Mesenchymal stem cell (in vitro differentiated cells and primary cell): ENCODE data around the gene ANKRD6.
A peak's percentile ranks its signal among the peaks of the same experiment; 100 is the strongest.

Source experiments
- DNase-seq: peaks from one replicate; pipeline ENCODE4 v3.0.0-alpha.2; 2013
- H2AFZ ChIP-seq: one replicate; pipeline ENCODE4 v1.6.1; 2013; ENCODE audit warnings: low read depth, mild to moderate bottlenecking, control low read depth, inconsistent platforms, low read length, moderate library complexity
- H2AK5ac ChIP-seq: 2 replicates; pipeline ENCODE4 v1.6.1; 2013; ENCODE audit warnings: low read length, moderate library complexity, mild to moderate bottlenecking, inconsistent platforms; ENCODE audit not compliant: severe bottlenecking
- H2BK120ac ChIP-seq: one replicate; pipeline ENCODE4 v1.6.1; 2013; ENCODE audit warnings: low read depth, mild to moderate bottlenecking, inconsistent platforms, low read length, moderate library complexity
- H2BK12ac ChIP-seq, 2 experiments: one replicate each; pipeline ENCODE4 v1.6.1; 2013; ENCODE audit warnings: inconsistent platforms in 2 of 2, low read length in 2 of 2, mild to moderate bottlenecking in 2 of 2, moderate library complexity in 2 of 2, control low read depth in 1 of 2
- H2BK15ac ChIP-seq: one replicate; pipeline ENCODE4 v1.6.1; 2013; ENCODE audit warnings: mild to moderate bottlenecking, low read depth, inconsistent platforms; ENCODE audit not compliant: poor library complexity, severe bottlenecking
- H2BK5ac ChIP-seq: 2 replicates; pipeline ENCODE4 v1.6.1; 2013; ENCODE audit warnings: low read depth, mild to moderate bottlenecking, low read length, control low read depth, inconsistent platforms; ENCODE audit not compliant: poor library complexity, severe bottlenecking
- H3K14ac ChIP-seq, 2 experiments: one replicate each; pipeline ENCODE4 v1.6.1; 2013; ENCODE audit warnings: inconsistent platforms in 2 of 2, low read length in 2 of 2, control low read depth in 1 of 2, mild to moderate bottlenecking in 1 of 2, moderate library complexity in 1 of 2
- H3K18ac ChIP-seq, 2 experiments: one replicate each; pipeline ENCODE4 v1.6.1; 2013; ENCODE audit warnings: inconsistent platforms in 2 of 2, low read length in 2 of 2, control low read depth in 1 of 2, low read depth in 1 of 2, mild to moderate bottlenecking in 1 of 2
- H3K23ac ChIP-seq, 2 experiments: one replicate each; pipeline ENCODE4 v1.6.1; 2013; ENCODE audit warnings: inconsistent platforms in 2 of 2, low read length in 2 of 2, mild to moderate bottlenecking in 2 of 2, moderate library complexity in 2 of 2, control low read depth in 1 of 2
- H3K27ac ChIP-seq: 2 replicates; pipeline ENCODE4 v1.5.1; 2013; ENCODE audit warnings: mild to moderate bottlenecking, moderate library complexity, low read length, control low read depth, inconsistent platforms; ENCODE audit not compliant: poor library complexity, severe bottlenecking
- H3K27me3 ChIP-seq, 2 experiments: 2 replicates each; pipeline versions ENCODE4 v1.6.1 to v1.7.0; 2013; ENCODE audit warnings: low read length in 2 of 2, mild to moderate bottlenecking in 2 of 2, moderate library complexity in 2 of 2, control low read depth in 1 of 2, inconsistent platforms in 1 of 2; ENCODE audit not compliant: control insufficient read depth in 1 of 2, insufficient read depth in 1 of 2
- H3K36me3 ChIP-seq, 2 experiments: 2 replicates each; pipeline versions ENCODE4 v1.6.1 to v1.7.0; 2013; ENCODE audit warnings: low read length in 2 of 2, control low read depth in 1 of 2, inconsistent platforms in 1 of 2, low read depth in 1 of 2, mild to moderate bottlenecking in 1 of 2; ENCODE audit not compliant: insufficient read depth in 2 of 2, control insufficient read depth in 1 of 2
- H3K4ac ChIP-seq, 2 experiments: one replicate each; pipeline ENCODE4 v1.6.1; 2013; ENCODE audit warnings: inconsistent platforms in 2 of 2, low read length in 2 of 2, mild to moderate bottlenecking in 2 of 2, moderate library complexity in 2 of 2, control low read depth in 1 of 2, low read depth in 1 of 2
- H3K4me1 ChIP-seq: 2 replicates; pipeline ENCODE4 v1.6.1; 2013; ENCODE audit warnings: low read depth, low read length, control low read depth; ENCODE audit not compliant: control insufficient read depth, insufficient read depth
- H3K4me2 ChIP-seq: 2 replicates; pipeline ENCODE4 v1.6.1; 2013; ENCODE audit warnings: low read length, mild to moderate bottlenecking, inconsistent platforms; ENCODE audit not compliant: poor library complexity, severe bottlenecking
- H3K4me3 ChIP-seq, 2 experiments: 2 replicates each; pipeline versions ENCODE4 v1.5.1 to v1.7.0; 2013; ENCODE audit warnings: low read length in 2 of 2, mild to moderate bottlenecking in 2 of 2, control low read depth in 1 of 2, low read depth in 1 of 2; ENCODE audit not compliant: insufficient read depth in 1 of 2
- H3K79me1 ChIP-seq: replicated peaks from 2 replicates; pipeline ENCODE4 v1.6.1; 2013; ENCODE audit warnings: mild to moderate bottlenecking, control low read depth, low read length, inconsistent platforms; ENCODE audit not compliant: poor library complexity, severe bottlenecking
- H3K9ac ChIP-seq: 2 replicates; pipeline ENCODE4 v1.7.0; 2013; ENCODE audit warnings: mild to moderate bottlenecking, low read length, moderate library complexity
- H3K9me3 ChIP-seq: 2 replicates; pipeline ENCODE4 v1.7.0; 2013; ENCODE audit warnings: mild to moderate bottlenecking, low read length; ENCODE audit not compliant: control insufficient read depth
- H4K8ac ChIP-seq: one replicate; pipeline ENCODE4 v1.6.1; 2013; ENCODE audit warnings: inconsistent platforms, mild to moderate bottlenecking, low read length, moderate library complexity
- H4K91ac ChIP-seq: one replicate; pipeline ENCODE4 v1.6.1; 2013; ENCODE audit warnings: mild to moderate bottlenecking, low read length, inconsistent platforms
- WGBS: methylation state at CpG from one replicate; pipeline ENCODE4 v1.1.7; 2013; ENCODE audit warnings: mixed read lengths; 5-methylcytosine and 5-hydroxymethylcytosine counted together

Gene ANKRD6

DNA sequence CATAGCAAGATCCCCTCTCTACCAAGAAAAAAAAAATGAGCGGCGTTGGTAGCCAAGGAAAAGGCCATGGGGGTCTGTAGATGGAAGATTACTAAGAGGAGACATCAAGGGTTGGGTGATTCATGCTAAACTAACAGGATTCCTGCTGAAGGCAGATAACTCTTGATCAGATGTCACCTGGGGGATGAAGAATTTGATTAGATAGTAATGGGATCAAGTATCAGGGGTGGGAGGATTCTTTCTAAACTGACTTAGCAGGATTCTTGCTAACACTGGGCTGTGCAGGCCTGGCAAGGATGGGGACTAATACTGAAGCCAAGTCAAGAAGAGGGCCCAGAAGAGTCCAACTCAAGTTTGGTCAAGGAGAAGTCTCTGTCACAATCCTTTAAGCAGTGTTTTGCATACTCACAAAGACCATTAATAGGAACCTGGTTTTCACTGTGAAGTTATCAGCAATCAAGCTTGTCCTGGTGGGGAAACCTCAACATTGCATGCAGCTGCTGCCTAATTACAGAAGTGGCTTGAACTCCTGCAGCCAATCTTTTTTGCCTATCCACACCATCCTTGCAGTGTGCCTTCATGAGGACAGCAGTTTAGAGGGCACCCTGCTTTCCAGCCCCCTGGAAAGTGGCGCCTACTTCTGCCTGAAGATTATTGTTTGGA, 61.3 kb downstream of the ANKRD6 start:
- Histone ChIP-seq H3K27me3 (no peaks in the 10 kb centered on the region), H3K18ac (no peak overlapping the region), H3K4me3 (no peak overlapping the region), H4K91ac (no peak overlapping the region), H3K4ac (no peak overlapping the region), H3K23ac (no peak overlapping the region), H3K14ac (no peak overlapping the region), H2BK5ac (no peak overlapping the region), H3K9me3 (no peaks in the 10 kb centered on the region), H2BK15ac (no peak overlapping the region), H3K4me2 (no peak overlapping the region), H4K8ac (no peak overlapping the region), H3K9ac (no peak overlapping the region), H2BK120ac (no peak overlapping the region), H2AK5ac (no peak overlapping the region), H2BK12ac (no peak overlapping the region), H3K27ac (no peak overlapping the region), H2AFZ (no peak overlapping the region), H3K36me3 (no peaks in the 10 kb centered on the region), H3K79me1 (no peaks in the 10 kb centered on the region), H3K4me1 (no peaks in the 10 kb centered on the region)
- DNase-seq = no peak
- 93% methylated on average over 2 of the region's 3 CpGs for WGBS

GRCh38 chr6:89495961-89496535, 63.1 kb downstream of the ANKRD6 start:
- Histone ChIP-seq H3K79me1 (no peaks in the 10 kb centered on the region), H3K9me3 (no peaks in the 10 kb centered on the region), H2AFZ (no peak overlapping the region), H3K27me3 (no peaks in the 10 kb centered on the region), H3K4ac (no peak overlapping the region), H2AK5ac (no peak overlapping the region), H3K18ac (no peak overlapping the region), H4K91ac (no peak overlapping the region), H3K27ac (no peak overlapping the region), H2BK5ac (no peak overlapping the region), H4K8ac (no peak overlapping the region), H3K4me3 (no peak overlapping the region), H2BK15ac (no peak overlapping the region), H3K14ac (peak overlapping the region in 1 of 2 experiments; percentile 46), H3K9ac (no peak overlapping the region), H2BK12ac (no peak overlapping the region), H2BK120ac (no peak overlapping the region), H3K23ac (no peak overlapping the region), H3K36me3 (no peaks in the 10 kb centered on the region), H3K4me1 (no peaks in the 10 kb centered on the region), H3K4me2 (no peak overlapping the region)
- no peak for DNase-seq
- WGBS = 9% methylated on average over 3 of the region's 7 CpGs

DNA sequence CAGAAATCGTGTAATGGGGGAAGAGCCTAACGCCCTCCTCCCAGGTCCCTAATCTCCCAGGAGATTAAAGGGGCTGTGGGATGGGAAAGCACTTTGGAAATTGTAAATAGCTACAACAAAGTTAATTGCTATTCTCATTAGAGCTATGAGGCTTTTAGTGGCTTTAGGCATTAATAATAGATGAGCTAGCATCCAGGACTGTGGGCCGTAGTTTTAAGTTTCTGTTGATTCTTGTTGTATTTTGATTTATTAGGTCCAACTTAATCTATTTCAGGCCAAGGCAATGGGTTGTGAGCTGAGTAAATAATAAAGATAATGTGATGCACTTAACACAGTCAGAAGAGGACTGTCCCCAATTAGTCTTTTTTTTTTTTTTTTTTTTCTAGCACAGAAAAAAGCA, 67.7 kb downstream of the ANKRD6 start:
- no peaks in the 10 kb centered on the region for H3K79me1 ChIP-seq
- H3K14ac ChIP-seq = no peak overlapping the region
- no peak overlapping the region for H3K23ac ChIP-seq
- no peak overlapping the region for H2BK12ac ChIP-seq
- H3K27ac ChIP-seq = no peak overlapping the region
- H2BK5ac ChIP-seq = no peak overlapping the region
- H2BK120ac ChIP-seq = no peak overlapping the region
- H3K27me3 ChIP-seq = no peaks in the 10 kb centered on the region
- no peak overlapping the region for H4K91ac ChIP-seq
- H3K18ac ChIP-seq = no peak overlapping the region
- H4K8ac ChIP-seq = no peak overlapping the region
- H3K4ac ChIP-seq = no peak overlapping the region
- no peaks in the 10 kb centered on the region for H3K9me3 ChIP-seq
- 53% methylated on average over 3 of the region's 3 CpGs for WGBS
- no peak overlapping the region for H2AK5ac ChIP-seq
- no peak overlapping the region for H2AFZ ChIP-seq
- H2BK15ac ChIP-seq = no peak overlapping the region
- no peak overlapping the region for H3K9ac ChIP-seq
- H3K36me3 ChIP-seq = no peaks in the 10 kb centered on the region
- no peak for DNase-seq
- H3K4me1 ChIP-seq = no peaks in the 10 kb centered on the region
- no peak overlapping the region for H3K4me2 ChIP-seq
- no peak overlapping the region for H3K4me3 ChIP-seq

DNA sequence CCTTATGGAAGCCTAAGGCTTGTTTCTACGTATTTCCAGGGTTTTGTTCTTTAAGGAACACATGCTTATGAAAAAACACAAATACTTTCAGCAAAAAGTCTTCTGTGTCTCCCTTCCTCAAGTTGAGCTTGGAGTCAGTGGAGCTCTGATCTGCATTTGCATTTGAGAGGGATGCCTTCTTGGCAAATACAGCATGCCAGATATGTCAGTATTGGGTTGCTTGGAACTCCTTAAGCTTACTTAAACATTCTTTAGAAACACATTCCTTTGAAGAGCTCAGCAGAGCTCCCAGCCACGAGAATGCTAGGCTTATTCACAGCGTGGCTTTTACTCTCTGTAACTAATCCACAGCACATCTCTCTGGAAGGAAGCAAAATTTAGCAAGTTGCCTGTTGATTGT, 68.3 kb downstream of the ANKRD6 start:
- H3K4me3 ChIP-seq = no peak overlapping the region
- H4K91ac ChIP-seq = no peak overlapping the region
- H3K18ac ChIP-seq = no peak overlapping the region
- no peak overlapping the region for H2BK120ac ChIP-seq
- WGBS = 50% methylated on average over 2 of the region's 3 CpGs
- H3K4me1 ChIP-seq = no peaks in the 10 kb centered on the region
- H3K27me3 ChIP-seq = no peaks in the 10 kb centered on the region
- no peaks in the 10 kb centered on the region for H3K36me3 ChIP-seq
- H2AFZ ChIP-seq = no peak overlapping the region
- no peak overlapping the region for H4K8ac ChIP-seq
- no peak overlapping the region for H2BK12ac ChIP-seq
- no peak overlapping the region for H3K23ac ChIP-seq
- no peaks in the 10 kb centered on the region for H3K9me3 ChIP-seq
- H2BK15ac ChIP-seq = no peak overlapping the region
- H3K79me1 ChIP-seq = no peaks in the 10 kb centered on the region
- DNase-seq = no peak
- no peak overlapping the region for H3K14ac ChIP-seq
- H2AK5ac ChIP-seq = no peak overlapping the region
- no peak overlapping the region for H2BK5ac ChIP-seq
- no peak overlapping the region for H3K27ac ChIP-seq
- no peak overlapping the region for H3K4me2 ChIP-seq
- H3K4ac ChIP-seq = no peak overlapping the region
- H3K9ac ChIP-seq = no peak overlapping the region
